C1 segment of cervical spinal cord (tissue), 14 donors: Measurements from ENCODE around the gene TRPV4.
"Not testable (repeated sequence)": the region's sequence is repeated elsewhere in the genome, so short reads cannot be mapped to it uniquely, and the experiment has no call there.

Source experiments
- DNase-seq, 14 donors: peaks; one replicate each; lab custom pipeline; 2025; lab: John Stamatoyannopoulos, UW

The TRPV4 gene

DNA sequence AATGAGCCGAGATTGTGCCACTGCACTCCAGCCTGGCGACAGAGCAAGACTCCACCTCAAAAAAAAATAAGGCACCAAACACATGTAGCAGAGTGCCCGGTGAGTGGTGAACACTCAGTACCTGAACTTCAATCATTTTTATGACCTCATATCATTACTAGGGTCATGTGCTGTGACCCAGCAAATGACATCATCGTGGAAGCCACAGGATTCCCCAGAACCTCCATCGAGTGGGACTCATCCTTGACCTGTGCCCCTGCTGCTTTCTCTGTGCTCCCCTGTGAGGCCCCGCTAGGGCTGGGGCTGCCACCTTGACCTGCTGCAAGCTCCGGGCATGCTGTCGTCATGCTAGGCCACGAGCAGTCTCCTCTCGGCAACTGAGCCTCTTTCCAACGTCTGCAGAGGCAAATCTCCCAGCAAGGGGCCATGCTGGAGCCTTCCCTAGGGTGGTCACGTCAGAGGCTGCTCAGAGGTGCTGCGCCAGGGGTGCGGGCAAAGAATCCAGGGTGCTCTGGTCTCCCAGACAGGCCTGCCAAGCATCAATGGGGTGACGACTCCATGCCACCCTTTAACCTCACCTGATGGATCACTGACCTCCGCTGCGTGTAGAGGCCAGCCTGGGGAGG lies 28.6 kb upstream of the TRPV4 start:
- no peak for DNase-seq

DNA sequence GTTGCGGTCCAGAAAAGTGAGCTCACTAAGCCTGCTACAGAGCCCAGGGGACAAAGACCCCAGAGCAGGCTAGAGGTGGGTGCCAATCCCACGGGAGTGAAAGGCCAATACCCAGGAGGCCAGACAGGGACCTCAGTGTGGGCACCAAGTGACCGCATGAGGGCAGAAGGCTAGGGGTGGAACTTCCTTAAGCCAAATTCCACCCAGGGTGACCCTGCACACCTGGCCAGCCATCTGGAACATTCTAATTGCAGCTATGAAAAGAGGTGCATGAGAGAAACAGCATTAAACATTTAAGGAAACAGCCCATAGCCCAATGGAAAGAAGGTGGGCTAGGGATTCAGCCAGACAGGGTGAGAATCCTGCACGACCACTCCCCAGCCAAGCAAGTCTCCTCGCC lies 27.8 kb upstream of the TRPV4 start:
- no peak for DNase-seq

DNA sequence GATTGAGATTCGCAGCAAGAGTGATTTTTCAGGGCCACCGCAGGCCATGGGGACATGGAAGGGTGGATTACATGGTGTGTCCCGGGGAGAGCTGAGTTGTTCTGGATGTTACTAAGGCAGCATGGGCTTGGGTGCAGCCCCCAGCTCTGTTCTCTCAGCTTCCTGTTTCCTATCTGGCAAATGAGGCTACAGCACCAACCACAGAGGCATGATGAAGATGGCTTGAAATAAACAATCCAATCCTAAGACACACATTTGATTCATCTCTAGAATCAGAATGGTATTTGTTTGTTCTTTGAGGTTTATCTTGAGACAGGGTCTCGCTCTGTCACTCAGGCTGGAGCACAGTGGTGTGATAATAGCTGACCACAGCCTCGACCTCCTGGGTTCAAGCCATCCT lies 25.6 kb upstream of the TRPV4 start:
- DNase-seq, result no peak

- no peak for DNase-seq
Measured at GRCh38 chr12:109857715-109858114, 24.5 kb upstream of the TRPV4 start.

GRCh38 chr12:109855377-109855776 lies 22.2 kb upstream of the TRPV4 start:
- DNase-seq, result no peak

DNA sequence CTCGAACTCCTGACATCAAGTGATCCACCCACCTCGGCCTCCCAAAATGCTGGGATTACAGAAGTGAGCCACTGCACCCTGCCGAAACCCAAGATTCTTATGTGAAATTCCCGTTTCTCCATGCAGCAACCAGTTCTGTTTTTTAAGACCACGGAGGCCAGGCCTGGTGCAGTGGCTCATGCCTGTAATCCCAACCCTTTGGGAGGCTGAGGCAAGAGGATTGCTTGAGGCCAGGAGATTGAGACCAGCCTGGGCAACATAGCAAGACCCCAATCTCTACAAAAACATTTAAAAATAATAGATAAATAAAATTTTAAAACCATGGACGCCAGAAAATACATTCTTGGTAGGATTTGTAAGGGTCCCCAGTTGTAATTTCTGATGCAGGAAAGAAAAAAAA lies 17.3 kb upstream of the TRPV4 start:
- not testable (repeated sequence) for DNase-seq

- DNase-seq, result no peak
Measured at GRCh38 chr12:109847142-109847735, 14.0 kb upstream of the TRPV4 start.

DNA sequence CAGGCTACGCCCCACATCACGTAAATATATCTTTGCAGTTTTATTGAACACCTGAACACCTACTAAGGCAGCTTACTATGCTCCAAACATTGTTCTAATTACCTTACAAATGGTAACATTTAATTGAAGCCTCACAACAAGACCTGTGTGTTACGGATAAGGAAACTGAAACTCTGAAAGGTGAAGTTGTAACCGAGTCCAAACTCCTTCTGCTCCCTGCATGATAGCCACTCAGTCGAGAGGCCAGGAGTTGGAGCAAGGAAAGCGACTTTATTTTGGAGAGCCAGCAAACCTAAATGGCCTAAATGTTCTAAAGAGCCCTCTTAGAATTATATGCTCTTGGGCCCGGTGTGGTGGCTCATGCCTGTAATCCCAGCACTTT lies 12.6 kb upstream of the TRPV4 start:
- no peak for DNase-seq

GRCh38 chr12:109844983-109845823 lies 12.0 kb upstream of the TRPV4 start:
- DNase-seq, result peak in 13 of 14 donors; percentile 31 to 87 (median 68)

DNA sequence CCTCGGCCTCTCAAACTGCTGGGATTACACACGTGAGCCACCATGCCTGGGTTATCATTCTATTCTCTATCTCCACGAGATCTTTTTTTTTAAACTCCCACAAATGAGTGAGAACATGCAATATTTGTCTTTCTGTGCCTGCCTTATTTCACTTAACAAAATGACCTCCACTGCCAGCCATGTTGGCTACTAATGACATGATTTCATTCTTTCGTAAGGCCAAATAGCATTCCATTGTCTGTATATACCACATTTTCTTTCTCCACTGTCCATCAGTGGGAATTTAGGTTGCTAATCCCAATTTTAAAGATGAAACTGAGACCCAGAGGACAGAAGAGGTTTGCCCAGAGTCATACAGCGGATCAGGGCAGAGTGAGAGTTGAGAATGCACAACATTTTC lies 10.9 kb upstream of the TRPV4 start:
- no peak for DNase-seq

- DNase-seq, result no peak
Measured at GRCh38 chr12:109842021-109842420, 8.8 kb upstream of the TRPV4 start.

- DNase-seq, result no peak
Measured at GRCh38 chr12:109841356-109841755, 8.2 kb upstream of the TRPV4 start.

- peak in 5 of 14 donors; percentile 5 to 31 (median 19) for DNase-seq
Measured at GRCh38 chr12:109840305-109841074, 7.3 kb upstream of the TRPV4 start.

DNA sequence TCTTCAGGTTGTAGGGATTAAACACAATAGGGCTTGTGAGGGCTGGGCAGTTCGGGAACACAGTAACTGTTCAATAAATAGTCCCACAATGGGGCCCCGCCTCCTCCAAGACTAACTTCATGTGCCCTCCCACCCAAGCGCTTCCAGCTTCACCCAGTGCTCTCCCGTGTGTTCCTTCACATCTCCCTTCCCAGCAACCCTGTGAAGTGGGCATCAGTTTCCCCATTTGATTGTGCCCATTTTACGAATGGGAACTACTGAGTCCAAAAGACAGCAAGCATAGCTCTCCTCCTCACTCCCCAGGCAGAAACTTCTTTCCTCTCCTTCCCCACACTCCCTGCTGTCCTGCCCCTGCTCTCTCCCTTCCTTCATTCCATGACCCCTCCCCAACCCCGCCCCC lies 6.2 kb upstream of the TRPV4 start:
- no peak for DNase-seq

- DNase-seq, result no peak
Measured at GRCh38 chr12:109836916-109837315, 3.7 kb upstream of the TRPV4 start.

- no peak for DNase-seq
Measured at GRCh38 chr12:109835827-109836226, 2.6 kb upstream of the TRPV4 start.

GRCh38 chr12:109832541-109833306 lies 474 bp downstream of the TRPV4 start:
- no peak for DNase-seq

GRCh38 chr12:109831929-109832328 lies 1.3 kb downstream of the TRPV4 start:
- DNase-seq, result no peak

DNA sequence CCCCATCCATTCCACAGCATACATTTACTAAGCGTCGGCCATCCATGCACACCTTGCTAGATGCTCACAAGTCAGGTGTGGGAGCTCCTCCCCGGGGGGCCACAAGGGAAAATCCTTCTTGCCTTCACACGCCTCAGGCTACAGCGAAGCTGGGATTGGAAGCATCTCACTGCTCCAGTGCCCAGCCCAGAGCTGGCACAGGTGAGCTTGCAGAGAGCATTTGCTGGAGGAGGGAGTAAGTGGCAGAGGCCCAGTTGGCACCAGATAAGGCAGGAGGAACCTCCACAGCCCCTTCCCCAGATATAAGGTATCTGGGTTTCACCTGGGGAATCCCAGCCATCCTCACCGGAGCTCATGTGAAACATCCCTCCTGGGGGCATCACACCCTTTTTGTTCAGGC lies 1.8 kb downstream of the TRPV4 start:
- DNase-seq, result no peak

DNA sequence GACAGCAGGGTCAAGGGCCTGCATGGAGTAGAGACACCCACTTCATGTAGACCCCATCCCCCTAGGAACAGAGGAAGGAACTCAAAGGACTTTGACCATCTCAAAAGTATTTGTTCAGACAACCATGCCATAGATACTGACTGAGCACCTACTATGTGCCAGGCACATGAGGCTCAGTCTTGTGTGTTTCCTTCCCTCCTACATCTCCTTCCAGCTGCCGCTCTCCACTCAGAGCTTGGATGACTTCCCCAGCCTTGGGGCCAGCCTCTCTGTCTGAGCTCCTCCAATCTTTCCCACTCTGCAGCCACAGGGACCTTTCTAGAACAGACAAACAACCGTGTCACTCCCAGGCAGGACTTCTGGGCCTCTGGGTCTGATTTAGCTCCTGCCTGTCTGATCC lies 2.5 kb downstream of the TRPV4 start:
- DNase-seq, result no peak

GRCh38 chr12:109830267-109830666 lies 2.9 kb downstream of the TRPV4 start:
- DNase-seq, result no peak
